H1 (cell line): Measurements from ENCODE around the gene EPHA3. TPM values are rescaled to one million over a fixed set of nuclear protein-coding genes. Genes with fewer than 3 reads are reported as not detected.

Source experiments
- CTCF ChIA-PET: fragments of 300-600 bp; sonication (Branson Sonifier 250); formaldehyde crosslinking; loops from one replicate; lab custom pipeline; 2021; ENCODE audit not compliant: partially characterized antibody; lab: Charles Lee
- POLR2A ChIA-PET: fragments of 300-600 bp; sonication (Branson Sonifier 250); formaldehyde crosslinking; loops from one replicate; lab custom pipeline; 2021; ENCODE audit warnings: inconsistent platforms; ENCODE audit not compliant: partially characterized antibody; lab: Charles Lee
- DNase-seq, 2 experiments: peaks; one replicate each; pipeline versions ENCODE4 v3.0.0 to v3.0.0-alpha.2; 2010 to 2022; ENCODE audit warnings: low spot score in 2 of 2, low read depth in 1 of 2, mixed read lengths in 1 of 2
- FAIRE-seq: peaks from 2 replicates; lab custom pipeline; 2011; peaks lifted over from hg19 to GRCh38; lab: Jason Lieb, UNC
- H2AFZ ChIP-seq: 2 replicates; pipeline ENCODE4 v1.8.1; 2012; ENCODE audit warnings: low read length, inconsistent platforms
- H2AK5ac ChIP-seq: 2 replicates; pipeline ENCODE4 v1.6.1; 2013; ENCODE audit warnings: low read depth, low read length
- H2BK120ac ChIP-seq: replicated peaks from 2 replicates; pipeline ENCODE3; 2013; ENCODE audit warnings: low read depth, low read length, inconsistent platforms
- H2BK12ac ChIP-seq: 2 replicates; pipeline ENCODE4 v1.6.1; 2013; ENCODE audit warnings: low read depth, low read length
- H2BK15ac ChIP-seq: 2 replicates; pipeline ENCODE4 v1.6.1; 2013; ENCODE audit warnings: low read length
- H2BK20ac ChIP-seq: 2 replicates; pipeline ENCODE4 v1.6.1; 2013; ENCODE audit warnings: low read length
- H2BK5ac ChIP-seq: 2 replicates; pipeline ENCODE4 v1.6.1; 2013; ENCODE audit warnings: low read depth, low read length
- H3K14ac ChIP-seq: 2 replicates; pipeline ENCODE4 v1.6.1; 2013; ENCODE audit warnings: inconsistent platforms; ENCODE audit not compliant: insufficient read length
- H3K18ac ChIP-seq: 2 replicates; pipeline ENCODE4 v1.6.1; 2013; ENCODE audit warnings: low read length; ENCODE audit errors: extremely low read depth
- H3K23ac ChIP-seq: 2 replicates; pipeline ENCODE4 v1.6.1; 2013; ENCODE audit warnings: inconsistent platforms; ENCODE audit not compliant: insufficient read length
- H3K23me2 ChIP-seq: 2 replicates; pipeline ENCODE4 v1.6.1; 2013; ENCODE audit warnings: low read depth, low read length
- H3K27ac ChIP-seq: 2 replicates; pipeline ENCODE4 v1.6.1; 2011; ENCODE audit warnings: low read depth, low read length, inconsistent platforms
- H3K27me3 ChIP-seq, 4 experiments: replicated peaks in 1 of 4; 1 replicate in 1 of 4; 2 replicates in 3 of 4; pipeline versions ENCODE4 v1.6.1 to v1.8.1; 2011 to 2013; ENCODE audit warnings: low read length in 3 of 4, mild to moderate bottlenecking in 3 of 4, inconsistent platforms in 2 of 4, mixed read lengths in 2 of 4, moderate library complexity in 1 of 4; ENCODE audit not compliant: control insufficient read depth in 3 of 4, insufficient read depth in 3 of 4; ENCODE audit errors: extremely low read depth in 1 of 4
- H3K36me3 ChIP-seq, 4 experiments: 2 replicates each; pipeline versions ENCODE4 v1.6.1 to v1.8.1; 2011 to 2013; ENCODE audit warnings: mild to moderate bottlenecking in 4 of 4, low read length in 3 of 4, moderate library complexity in 2 of 4, control low read depth in 1 of 4, inconsistent platforms in 1 of 4; ENCODE audit not compliant: insufficient read depth in 4 of 4, control insufficient read depth in 2 of 4
- H3K4ac ChIP-seq: replicated peaks from 2 replicates; pipeline ENCODE3; 2013; ENCODE audit warnings: low read length, low read depth, mixed read lengths, inconsistent platforms; ENCODE audit not compliant: insufficient read length
- H3K4me1 ChIP-seq, 4 experiments: replicated peaks in 1 of 4; 1 replicate in 1 of 4; 2 replicates in 3 of 4; pipeline versions ENCODE4 v1.6.1 to v1.8.1; 2011 to 2013; ENCODE audit warnings: low read length in 3 of 4, inconsistent platforms in 2 of 4, mixed read lengths in 1 of 4; ENCODE audit not compliant: insufficient read depth in 4 of 4, control insufficient read depth in 3 of 4
- H3K4me2 ChIP-seq, 2 experiments: 2 replicates each; pipeline versions ENCODE4 v1.6.1 to v1.8.1; 2011 to 2013; ENCODE audit warnings: low read depth in 2 of 2, low read length in 2 of 2, control low read depth in 1 of 2, inconsistent platforms in 1 of 2, mild to moderate bottlenecking in 1 of 2; ENCODE audit not compliant: insufficient read depth in 1 of 2
- H3K4me3 ChIP-seq, 4 experiments: fragments of 200-600, 300-600 bp in 1 of 4; sonication (generic), shearing (Covaris generic), sonication (Bioruptor Twin) in 1 of 4; 2 replicates each; pipeline versions ENCODE4 v1.5.1 to v1.8.1; 2011 to 2016; ENCODE audit warnings: low read length in 4 of 4, low read depth in 3 of 4, control low read depth in 2 of 4, inconsistent platforms in 2 of 4, mild to moderate bottlenecking in 2 of 4, mixed read lengths in 1 of 4, moderate library complexity in 1 of 4; ENCODE audit not compliant: insufficient read depth in 2 of 4; ENCODE audit errors: extremely low read depth in 1 of 4
- H3K56ac ChIP-seq: replicated peaks from 2 replicates; pipeline ENCODE3; 2013; ENCODE audit warnings: low read depth, mild to moderate bottlenecking, mixed read lengths, low read length, inconsistent platforms; ENCODE audit not compliant: insufficient read length
- H3K79me1 ChIP-seq: 2 replicates; pipeline ENCODE4 v1.6.1; 2013; ENCODE audit warnings: low read depth, low read length, control low read depth
- H3K79me2 ChIP-seq, 2 experiments: 2 replicates each; pipeline versions ENCODE4 v1.6.1 to v1.8.1; 2012 to 2013; ENCODE audit warnings: low read length in 2 of 2, mild to moderate bottlenecking in 2 of 2, inconsistent platforms in 1 of 2; ENCODE audit not compliant: insufficient read depth in 2 of 2, control insufficient read depth in 1 of 2
- H3K9ac ChIP-seq, 4 experiments: replicated peaks in 1 of 4; 1 replicate in 1 of 4; 2 replicates in 3 of 4; pipeline versions ENCODE4 v1.6.1 to v1.8.1; 2011 to 2013; ENCODE audit warnings: low read depth in 3 of 4, low read length in 3 of 4, control low read depth in 2 of 4, mild to moderate bottlenecking in 2 of 4, moderate library complexity in 2 of 4, inconsistent platforms in 1 of 4; ENCODE audit errors: extremely low read depth in 1 of 4
- H3K9me3 ChIP-seq, 2 experiments: 2 replicates each; pipeline versions ENCODE4 v1.6.1 to v1.8.1; 2012 to 2013; ENCODE audit warnings: mild to moderate bottlenecking in 2 of 2, moderate library complexity in 2 of 2, control low read depth in 1 of 2, inconsistent platforms in 1 of 2, low read depth in 1 of 2, low read length in 1 of 2, mixed read lengths in 1 of 2; ENCODE audit not compliant: insufficient read depth in 2 of 2
- H4K20me1 ChIP-seq, 2 experiments: replicated peaks in 1 of 2; 2 replicates each; pipeline versions ENCODE3 to v1.8.1; 2011 to 2013; ENCODE audit warnings: inconsistent platforms in 2 of 2, low read length in 2 of 2, mild to moderate bottlenecking in 1 of 2; ENCODE audit not compliant: insufficient read depth in 2 of 2, control insufficient read depth in 1 of 2
- H4K5ac ChIP-seq: 2 replicates; pipeline ENCODE4 v1.6.1; 2013; ENCODE audit warnings: low read length, low read depth, mixed read lengths, inconsistent platforms; ENCODE audit not compliant: insufficient read length
- H4K8ac ChIP-seq: 2 replicates; pipeline ENCODE4 v1.8.0; 2013; ENCODE audit warnings: mild to moderate bottlenecking, moderate library complexity, low read length, inconsistent platforms; ENCODE audit not compliant: insufficient read depth; ENCODE audit errors: extremely low read depth
- H4K91ac ChIP-seq: replicated peaks from 2 replicates; pipeline ENCODE3; 2013; ENCODE audit warnings: low read length, mixed read lengths, inconsistent platforms; ENCODE audit not compliant: insufficient read length
- BACH1 ChIP-seq: IDR thresholded peaks from 2 replicates; pipeline ENCODE4 v1.6.1; 2012; ENCODE audit warnings: low read length, improper control_type of control experiment
- BRCA1 ChIP-seq: IDR thresholded peaks from 2 replicates; pipeline ENCODE4 v1.6.1; 2012; ENCODE audit warnings: low read depth, low read length, improper control_type of control experiment
- CBX5 ChIP-seq: fragments of 300-800, 300-1000 bp; sonication (generic); IDR thresholded peaks from 2 replicates; pipeline ENCODE4 v1.7.1; 2016; ENCODE audit warnings: antibody characterized with exemption, low read length, low read depth
- CHD2 ChIP-seq: IDR thresholded peaks from 2 replicates; pipeline ENCODE4 v1.6.1; 2012; ENCODE audit warnings: low read length, improper control_type of control experiment
- EZH2 ChIP-seq: fragments of 200-600 bp; sonication (generic); IDR thresholded peaks from 2 replicates; pipeline ENCODE4 v1.7.1; 2012; ENCODE audit warnings: low read depth, mild to moderate bottlenecking, moderate library complexity, low read length, inconsistent platforms; ENCODE audit not compliant: severe bottlenecking
- MAX ChIP-seq: IDR thresholded peaks from 2 replicates; pipeline ENCODE4 v1.6.1; 2012; ENCODE audit warnings: inconsistent platforms
- NRF1 ChIP-seq: IDR thresholded peaks from 2 replicates; pipeline ENCODE4 v1.6.1; 2011; ENCODE audit warnings: mild to moderate bottlenecking, low read depth, low read length, improper control_type of control experiment
- POLR2AphosphoS5 ChIP-seq: IDR thresholded peaks from 2 replicates; pipeline ENCODE4 v1.6.1; 2011; ENCODE audit warnings: low read depth, low read length
- RBBP5 ChIP-seq: IDR thresholded peaks from 2 replicates; pipeline ENCODE4 v1.7.1; 2012; ENCODE audit warnings: low read depth, mild to moderate bottlenecking, inconsistent platforms, low read length, moderate library complexity, borderline replicate concordance
- RXRA ChIP-seq: IDR thresholded peaks from 2 replicates; pipeline ENCODE4 v1.6.1; 2011; ENCODE audit warnings: low read depth, mild to moderate bottlenecking, low read length, moderate library complexity; ENCODE audit not compliant: insufficient read depth
- SRF ChIP-seq: IDR thresholded peaks from 2 replicates; pipeline ENCODE4 v1.6.1; 2011; ENCODE audit warnings: mild to moderate bottlenecking, low read depth, low read length, moderate library complexity
- TAF1 ChIP-seq: IDR thresholded peaks from 2 replicates; pipeline ENCODE4 v1.6.1; 2011; ENCODE audit warnings: mild to moderate bottlenecking, low read depth, low read length
- WGBS, 2 experiments: shearing (Covaris generic) in 1 of 2; methylation state at CpG; one replicate each; pipeline versions ENCODE4 v1.1.6 to v1.1.7; 2013 to 2015; ENCODE audit warnings: low lambda C conversion rate in 2 of 2, mixed read lengths in 2 of 2, inconsistent platforms in 1 of 2, low coverage in 1 of 2, missing lambda C conversion rate in 1 of 2; ENCODE audit not compliant: insufficient replicate concordance in 2 of 2, insufficient coverage in 1 of 2, insufficient read length in 1 of 2; ENCODE audit errors: extremely low coverage in 1 of 2, missing lambda C conversion rate in 1 of 2; 5-methylcytosine and 5-hydroxymethylcytosine counted together
- polyA plus RNA-seq, 7 experiments: library from polyadenylated mRNA; depleted of rRNA in 3 of 7; stranded (reverse) in 5 of 7; unstranded in 2 of 7; fragments of >200 nt in 5 of 7; fragments of 200-250 nt in 2 of 7; gene quantifications; 1 replicate in 5 of 7; 2 replicates in 1 of 7; 4 replicates in 1 of 7; pipeline versions ENCODE4 v1.2.1 to v1.2.3, GENCODE V29; 2011 to 2013; ENCODE audit warnings: missing spikeins in 2 of 7, mixed read lengths in 2 of 7
- total RNA-seq: library from RNA; stranded (reverse); fragmentation: NEBNext Ultra II Directional; extraction: Animal tissue kit (Norgen Biotek cat#: 25700); gene quantifications from 2 replicates; pipeline ENCODE4 v1.2.1, GENCODE V29; 2021

The EPHA3 gene
- total and polyA plus RNA-seq, 2 of the 8 experiments (the other 6 are each of a cell fraction or from before 2014, with no cell fraction given), result 0.09 to 0.22 TPM

GRCh38 chr3:89306540-89306939 lies 199.1 kb downstream of the EPHA3 start:
- TF ChIP-seq BRCA1 (no peak), CBX5 (no peak), MAX (no peak), SRF (no peak), POLR2AphosphoS5 (no peak), BACH1 (no peak), RXRA (no peak), EZH2 (no peak), RBBP5 (no peak), CHD2 (no peak), NRF1 (no peak), TAF1 (no peak)
- H3K79me1 ChIP-seq, result no peaks in the 10 kb centered on the region; the same call in 1 of the 2 replicates
- H2AK5ac ChIP-seq, result no peak overlapping the region
- ChIA-PET CTCF (interaction anchor here (0.8 kb wide), 1 partner anchor 20 kb away, joined by 3 read pairs; no protein-coding TSS in a partner anchor), POLR2A (no interaction called here)
- H2BK5ac ChIP-seq, result no peak overlapping the region
- no peak overlapping the region for H3K27ac ChIP-seq
- no peak overlapping the region for H3K4ac ChIP-seq
- no peaks in the 10 kb centered on the region for H4K20me1 ChIP-seq
- H2BK20ac ChIP-seq, result no peak overlapping the region
- no peak overlapping the region for H3K4me3 ChIP-seq
- H3K23ac ChIP-seq, result no peak overlapping the region
- H3K9ac ChIP-seq, result no peak overlapping the region
- no peak overlapping the region for H4K8ac ChIP-seq
- no peak overlapping the region for H3K56ac ChIP-seq
- no peaks in the 10 kb centered on the region for H3K23me2 ChIP-seq
- H2AFZ ChIP-seq, result no peak overlapping the region
- H4K5ac ChIP-seq, result no peak overlapping the region
- no peak overlapping the region for H2BK12ac ChIP-seq
- DNase-seq (no peak), FAIRE-seq (no peak)
- H3K4me2 ChIP-seq, result no peak overlapping the region
- H3K79me2 ChIP-seq, result no peaks in the 10 kb centered on the region
- H3K27me3 ChIP-seq, result no peaks in the 10 kb centered on the region
- H3K36me3 ChIP-seq, result no peaks in the 10 kb centered on the region
- no peak overlapping the region for H2BK120ac ChIP-seq
- no peak overlapping the region for H3K18ac ChIP-seq
- no peaks in the 10 kb centered on the region for H3K9me3 ChIP-seq
- H4K91ac ChIP-seq, result no peak overlapping the region
- H2BK15ac ChIP-seq, result no peak overlapping the region
- H3K4me1 ChIP-seq, result no peaks in the 10 kb centered on the region
- 91% methylated on average over 2 of the region's 2 CpGs; no CpG with 5 or more reads in 1 of the 2 experiments for whole genome bisulfite sequencing, 2 experiments
- H3K14ac ChIP-seq, result no peak overlapping the region
